Calu3 (cell line): ENCODE measurements around the gene TADA3. TPM values are rescaled to one million over a fixed set of nuclear protein-coding genes. Genes with fewer than 3 reads are reported as not detected.

ENCODE experiments used
- BruUV-seq: library from RNA; stranded (reverse); fragments of 400-500 nt; replicated peaks from 2 replicates; lab custom pipeline; 2021; lab: Mats Ljungman, UMichigan
- CTCF ChIA-PET: fragments of 300-600 bp; sonication (Branson Sonifier 250); formaldehyde crosslinking; loops from one replicate; lab custom pipeline; 2022; ENCODE audit warnings: antibody characterized with exemption; lab: Charles Lee
- DNase-seq: peaks from one replicate; pipeline ENCODE4 v3.0.0; 2022
- H3K27ac Mint-ChIP-seq: one replicate; pipeline ENCODE4 v1.8.0; 2022; ENCODE audit warnings: mixed read lengths; ENCODE audit not compliant: unreplicated experiment
- H3K27me3 Mint-ChIP-seq: one replicate; pipeline ENCODE4 v1.8.0; 2022; ENCODE audit warnings: mixed read lengths; ENCODE audit not compliant: unreplicated experiment
- H3K36me3 Mint-ChIP-seq: one replicate; pipeline ENCODE4 v1.8.0; 2022; ENCODE audit warnings: mild to moderate bottlenecking, moderate library complexity, mixed read lengths; ENCODE audit not compliant: insufficient read depth, unreplicated experiment
- H3K4me1 Mint-ChIP-seq: one replicate; pipeline ENCODE4 v1.8.0; 2022; ENCODE audit warnings: mild to moderate bottlenecking, low read depth, mixed read lengths; ENCODE audit not compliant: unreplicated experiment
- H3K4me3 Mint-ChIP-seq: one replicate; pipeline ENCODE4 v1.8.0; 2022; ENCODE audit warnings: mild to moderate bottlenecking, low read depth, moderate library complexity, mixed read lengths; ENCODE audit not compliant: unreplicated experiment
- H3K9me3 Mint-ChIP-seq: one replicate; pipeline ENCODE4 v1.8.0; 2022; ENCODE audit warnings: low read depth, mixed read lengths; ENCODE audit not compliant: unreplicated experiment
- intact Hi-C: fragments of 100-400 bp; cut with micrococcal nuclease; formaldehyde crosslinking; loops from one replicate; pipeline ENCODE4 v1.10.0; 2022; ENCODE audit not compliant: unreplicated experiment
- total RNA-seq: library from RNA; stranded (reverse); gene quantifications from 2 replicates; pipeline ENCODE4 v1.2.3, GENCODE V29; 2022
- TF ChIP-seq, protein P1 (sequence below): fragments of 200-600 bp; IDR thresholded peaks from one replicate; pipeline ENCODE4 v1.8.0; 2022; ENCODE audit warnings: antibody characterized with exemption; ENCODE audit not compliant: unreplicated experiment

Gene TADA3
- total RNA-seq, 1 experiment from 2014 or later = 48.5 TPM

DNA sequence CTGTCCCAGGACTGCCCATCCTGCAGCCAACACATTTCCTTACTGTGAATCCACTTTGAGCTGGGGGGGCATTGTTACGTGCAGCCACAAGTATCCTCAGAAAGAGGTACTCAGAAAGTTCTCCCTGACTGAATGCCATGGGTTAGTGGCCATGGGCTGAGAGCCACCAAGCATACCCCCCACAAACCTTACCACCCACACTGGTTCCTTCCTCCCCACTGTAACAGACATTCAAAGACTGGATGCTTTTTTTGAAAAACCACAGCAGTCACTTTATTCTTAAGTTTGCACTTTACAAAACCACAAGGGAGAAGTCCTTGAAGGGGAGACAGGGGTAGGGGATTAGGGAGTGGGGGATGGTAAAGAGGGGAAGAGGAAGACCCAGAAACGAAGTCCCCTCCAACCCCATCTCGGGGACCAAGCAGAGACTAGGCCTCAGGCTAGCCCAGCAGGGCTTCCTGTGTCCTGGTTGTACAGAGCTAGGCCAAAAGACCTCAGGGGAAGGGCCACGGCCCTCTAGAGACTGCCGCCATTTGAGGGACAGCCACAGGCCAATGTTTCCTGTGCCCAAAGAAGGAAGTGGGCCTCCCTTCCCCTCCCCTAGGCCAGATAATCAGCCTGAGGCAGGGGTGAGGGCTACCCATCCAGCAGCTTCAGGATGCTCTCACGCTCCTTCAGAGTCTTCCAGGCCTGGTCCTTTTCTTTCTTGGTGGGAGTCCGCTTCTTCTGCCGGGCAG, 12.4 kb downstream of the TADA3 start:
- no peak overlapping the region for H3K4me3 Mint-ChIP-seq
- BruUV-seq = no TSS peak

DNA sequence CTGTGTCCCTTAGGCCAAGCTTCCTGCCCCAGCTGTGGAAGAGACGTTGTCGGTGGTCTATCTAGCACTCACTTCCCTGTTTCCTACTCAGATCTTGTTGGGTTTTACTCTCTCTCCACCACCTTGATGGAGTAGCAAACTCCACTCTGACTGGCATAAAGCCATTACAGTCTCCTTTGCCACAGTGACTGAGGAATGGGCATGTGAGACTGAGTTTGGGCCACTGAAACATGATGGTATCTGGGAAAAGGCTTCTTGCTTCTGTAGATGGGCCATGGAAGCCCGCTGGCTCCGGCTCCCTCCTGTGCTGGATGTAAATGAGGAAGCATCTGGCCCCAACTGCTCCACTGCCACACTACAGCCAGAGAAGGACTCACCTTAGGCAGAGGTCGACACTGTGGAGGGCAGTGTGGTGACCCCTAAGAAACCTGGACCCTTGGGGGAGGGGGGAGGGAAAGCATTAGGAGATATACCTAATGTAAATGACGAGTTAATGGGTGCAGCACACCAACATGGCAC, 13.1 kb downstream of the TADA3 start:
- Mint-ChIP-seq H3K4me1 (no peaks in the 10 kb centered on the region), H3K4me3 (no peak overlapping the region), H3K27ac (no peak overlapping the region), H3K36me3 (peaks cover 19% of the 10 kb centered on the region), H3K27me3 (no peaks in the 10 kb centered on the region), H3K9me3 (no peaks in the 10 kb centered on the region)
- BruUV-seq = no TSS peak
- intact Hi-C loops = no loop called here
- CTCF ChIA-PET = no interaction called here
- no peak for DNase-seq
- TF ChIP-seq, protein P1, sequence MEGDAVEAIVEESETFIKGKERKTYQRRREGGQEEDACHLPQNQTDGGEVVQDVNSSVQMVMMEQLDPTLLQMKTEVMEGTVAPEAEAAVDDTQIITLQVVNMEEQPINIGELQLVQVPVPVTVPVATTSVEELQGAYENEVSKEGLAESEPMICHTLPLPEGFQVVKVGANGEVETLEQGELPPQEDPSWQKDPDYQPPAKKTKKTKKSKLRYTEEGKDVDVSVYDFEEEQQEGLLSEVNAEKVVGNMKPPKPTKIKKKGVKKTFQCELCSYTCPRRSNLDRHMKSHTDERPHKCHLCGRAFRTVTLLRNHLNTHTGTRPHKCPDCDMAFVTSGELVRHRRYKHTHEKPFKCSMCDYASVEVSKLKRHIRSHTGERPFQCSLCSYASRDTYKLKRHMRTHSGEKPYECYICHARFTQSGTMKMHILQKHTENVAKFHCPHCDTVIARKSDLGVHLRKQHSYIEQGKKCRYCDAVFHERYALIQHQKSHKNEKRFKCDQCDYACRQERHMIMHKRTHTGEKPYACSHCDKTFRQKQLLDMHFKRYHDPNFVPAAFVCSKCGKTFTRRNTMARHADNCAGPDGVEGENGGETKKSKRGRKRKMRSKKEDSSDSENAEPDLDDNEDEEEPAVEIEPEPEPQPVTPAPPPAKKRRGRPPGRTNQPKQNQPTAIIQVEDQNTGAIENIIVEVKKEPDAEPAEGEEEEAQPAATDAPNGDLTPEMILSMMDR = no peak

More for the DNA sequence above, 12.4 kb downstream of the TADA3 start:
- Mint-ChIP-seq H3K4me1 (no peaks in the 10 kb centered on the region), H3K27ac (no peak overlapping the region), H3K27me3 (no peaks in the 10 kb centered on the region), H3K9me3 (no peaks in the 10 kb centered on the region), H3K36me3 (peaks cover 19% of the 10 kb centered on the region)
- TF ChIP-seq, protein P1 = no peak
- CTCF ChIA-PET = no interaction called here
- DNase-seq = no peak
- intact Hi-C loops = no loop called here

DNA sequence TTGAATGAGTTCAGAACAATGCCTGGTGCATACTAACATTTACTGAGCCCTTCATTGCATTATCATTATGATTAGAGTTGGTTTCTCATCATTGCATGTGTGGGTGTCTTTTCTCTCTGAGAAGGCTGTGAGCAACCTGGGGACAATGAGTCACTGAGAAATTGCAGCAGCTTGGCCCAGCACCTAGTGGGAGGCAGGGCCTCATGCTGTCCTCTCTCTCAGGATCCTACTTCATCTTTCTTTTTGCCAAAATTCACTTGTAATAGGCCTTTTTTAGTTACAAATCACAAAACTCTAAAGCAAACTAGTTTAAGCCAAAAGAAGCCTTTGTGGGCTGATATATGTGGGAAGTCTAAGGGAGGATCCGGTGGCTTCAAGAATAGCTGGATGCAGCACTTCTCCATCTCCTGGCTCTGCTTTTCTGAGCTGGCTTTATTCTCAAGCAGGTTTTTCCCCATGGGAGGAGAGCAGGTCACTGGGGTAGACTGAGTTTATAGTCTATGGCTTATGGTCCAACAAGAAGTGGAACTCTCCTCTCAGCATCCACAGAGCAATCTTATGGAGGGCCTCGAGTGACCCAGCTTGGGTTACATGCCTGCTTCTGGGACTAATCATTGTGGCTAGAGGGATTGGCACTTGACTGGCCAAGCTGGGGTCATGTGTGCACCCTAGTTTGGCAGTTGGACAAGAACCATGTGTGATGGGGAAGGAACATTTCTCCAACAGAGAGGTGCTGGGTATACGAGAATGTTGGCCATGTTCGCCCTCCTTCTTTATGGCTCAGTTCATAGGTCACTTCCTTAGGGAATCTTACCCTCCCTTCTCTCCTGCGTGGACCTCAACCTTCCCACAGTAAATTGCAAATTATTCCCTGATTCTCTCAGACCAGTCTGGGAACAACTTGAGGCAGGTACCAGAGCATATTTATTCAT, 13.9 kb downstream of the TADA3 start:
- no peaks in the 10 kb centered on the region for H3K27me3 Mint-ChIP-seq
- TF ChIP-seq, protein P1 = no peak
- H3K36me3 Mint-ChIP-seq = peaks cover 19% of the 10 kb centered on the region
- no peaks in the 10 kb centered on the region for H3K9me3 Mint-ChIP-seq
- CTCF ChIA-PET = no interaction called here
- no peak overlapping the region for H3K27ac Mint-ChIP-seq
- H3K4me1 Mint-ChIP-seq = no peaks in the 10 kb centered on the region
- no peak overlapping the region for H3K4me3 Mint-ChIP-seq
- no peak for DNase-seq
- BruUV-seq = no TSS peak
- intact Hi-C loops = no loop called here

DNA sequence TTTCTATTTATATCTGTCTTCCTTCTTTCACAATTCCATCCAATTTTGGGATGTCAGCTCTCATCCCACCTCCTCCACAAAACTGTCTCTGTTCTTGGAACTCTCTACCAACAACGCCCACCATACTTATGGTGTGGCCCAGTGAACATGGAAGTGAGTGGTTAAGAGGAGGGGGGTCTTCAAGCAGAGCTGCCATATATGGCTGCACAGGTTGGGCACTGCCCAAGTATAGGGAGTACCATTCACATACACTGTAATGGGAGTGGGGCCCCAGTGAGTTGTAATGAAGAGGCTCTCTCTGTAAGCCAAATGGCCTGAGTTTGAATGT, 14.6 kb downstream of the TADA3 start:
- no TSS peak for BruUV-seq

More for the DNA sequence above, 14.6 kb downstream of the TADA3 start:
- intact Hi-C loops = no loop called here
- no peak for DNase-seq
- Mint-ChIP-seq H3K27me3 (no peaks in the 10 kb centered on the region), H3K4me1 (no peaks in the 10 kb centered on the region), H3K36me3 (peaks cover 14% of the 10 kb centered on the region), H3K4me3 (no peak overlapping the region), H3K9me3 (no peaks in the 10 kb centered on the region), H3K27ac (no peak overlapping the region)
- CTCF ChIA-PET = no interaction called here
- TF ChIP-seq, protein P1 = no peak
